Fibroblast of skin of right quadriceps (primary cell): Measurements from ENCODE around the gene TRIM31.
A peak's percentile ranks its signal among the peaks of the same experiment; 100 is the strongest.

Source experiments
- DNase-seq: peaks from one replicate; pipeline ENCODE4 v3.0.0-alpha.2; 2013

TRIM31 gene

GRCh38 chr6:30112402-30112994 is 392 bp downstream of the TRIM31 start:
- no peak for DNase-seq

DNA sequence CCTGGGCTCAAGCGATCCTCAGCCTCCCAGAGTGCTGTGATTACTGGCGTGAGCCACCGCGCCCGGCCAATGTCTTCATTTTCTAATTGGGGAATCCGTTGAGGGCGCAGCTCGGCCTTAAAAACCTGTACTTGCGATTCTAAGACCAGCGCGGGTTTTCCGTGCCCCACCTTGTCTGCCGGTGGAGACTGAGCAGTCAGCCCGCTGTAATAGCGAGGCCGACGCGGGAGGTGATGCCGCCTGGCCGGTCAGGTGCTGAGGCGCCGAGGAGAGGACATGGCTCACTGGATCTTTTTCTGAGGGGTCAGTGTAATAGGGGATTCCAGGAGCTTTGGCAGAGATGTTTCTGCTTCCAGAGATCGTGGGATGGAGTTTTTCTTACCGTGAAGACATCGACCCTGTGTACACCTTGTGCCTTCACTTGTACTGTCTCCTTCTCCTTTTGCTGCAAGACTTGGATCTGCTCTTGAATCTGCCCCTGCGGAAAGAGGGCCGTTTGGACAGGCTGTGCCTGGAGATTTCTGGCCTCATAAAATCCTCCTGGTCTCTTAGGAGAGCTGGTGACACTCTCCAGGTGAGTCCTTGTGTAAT is 1.5 kb downstream of the TRIM31 start:
- no peak for DNase-seq

- DNase-seq: no peak
These were observed 8.2 kb downstream of the TRIM31 start for GRCh38 chr6:30104661-30105060.

DNA sequence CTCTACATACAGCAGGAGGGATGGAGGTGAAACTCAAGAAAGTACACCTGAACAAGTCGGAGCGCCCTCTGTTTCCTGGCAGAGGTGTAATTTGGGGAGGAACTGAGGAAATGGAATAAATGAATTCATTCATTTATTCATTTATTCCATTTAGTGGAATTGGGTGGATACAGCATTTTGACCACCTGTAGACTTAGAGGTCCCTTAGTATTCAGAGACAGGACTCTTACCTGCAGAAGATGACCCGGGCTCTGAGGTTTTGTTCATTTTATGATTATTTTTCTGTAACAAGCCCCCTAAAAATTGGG is 9.1 kb downstream of the TRIM31 start:
- DNase-seq: no peak

DNA sequence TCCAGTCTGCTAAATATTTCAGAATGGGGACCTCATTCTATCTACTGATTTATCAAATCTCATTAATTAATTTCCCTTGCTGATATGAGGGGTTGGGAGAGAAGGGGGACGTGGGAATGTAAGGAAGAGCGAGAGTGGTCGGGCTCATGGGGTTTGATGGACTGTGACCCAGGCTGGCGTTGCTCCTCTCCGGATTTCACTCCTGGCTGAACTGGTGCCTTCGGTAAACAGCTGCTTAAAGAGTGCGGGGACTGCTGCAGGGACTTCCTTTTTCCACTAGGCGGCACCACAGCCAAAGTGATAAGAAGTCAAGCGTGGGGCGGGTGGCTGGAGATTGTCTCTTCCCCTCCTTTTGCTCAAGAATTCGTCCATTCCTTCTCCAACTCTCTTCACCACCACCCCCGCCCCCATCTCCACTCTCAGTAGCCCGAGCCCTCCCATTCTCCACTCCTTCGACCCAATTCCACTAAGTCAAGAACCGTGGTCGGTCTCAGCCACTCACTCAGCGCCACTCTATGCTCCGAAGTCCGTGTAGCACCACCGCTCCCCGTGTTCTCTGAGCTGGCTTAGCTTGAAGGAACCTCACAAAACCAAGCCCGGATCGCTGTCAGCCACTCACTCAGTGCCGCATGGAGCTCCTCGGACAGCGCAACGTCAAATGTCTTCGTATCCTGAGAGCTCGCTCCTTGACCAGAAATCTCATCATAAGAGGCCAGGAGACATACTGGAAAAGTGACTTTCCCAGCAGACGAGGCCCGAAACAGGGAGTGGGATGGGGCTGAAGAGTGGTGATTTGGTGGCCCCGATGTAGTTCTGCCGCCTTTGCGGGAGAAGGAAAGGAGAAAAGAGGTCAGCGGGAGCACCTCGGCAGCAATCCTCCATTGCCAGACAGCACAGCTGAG is 9.7 kb downstream of the TRIM31 start:
- DNase-seq: peak; percentile 85

- DNase-seq: peak; percentile 67
These were observed 10.4 kb downstream of the TRIM31 start for GRCh38 chr6:30102414-30102969.

DNA sequence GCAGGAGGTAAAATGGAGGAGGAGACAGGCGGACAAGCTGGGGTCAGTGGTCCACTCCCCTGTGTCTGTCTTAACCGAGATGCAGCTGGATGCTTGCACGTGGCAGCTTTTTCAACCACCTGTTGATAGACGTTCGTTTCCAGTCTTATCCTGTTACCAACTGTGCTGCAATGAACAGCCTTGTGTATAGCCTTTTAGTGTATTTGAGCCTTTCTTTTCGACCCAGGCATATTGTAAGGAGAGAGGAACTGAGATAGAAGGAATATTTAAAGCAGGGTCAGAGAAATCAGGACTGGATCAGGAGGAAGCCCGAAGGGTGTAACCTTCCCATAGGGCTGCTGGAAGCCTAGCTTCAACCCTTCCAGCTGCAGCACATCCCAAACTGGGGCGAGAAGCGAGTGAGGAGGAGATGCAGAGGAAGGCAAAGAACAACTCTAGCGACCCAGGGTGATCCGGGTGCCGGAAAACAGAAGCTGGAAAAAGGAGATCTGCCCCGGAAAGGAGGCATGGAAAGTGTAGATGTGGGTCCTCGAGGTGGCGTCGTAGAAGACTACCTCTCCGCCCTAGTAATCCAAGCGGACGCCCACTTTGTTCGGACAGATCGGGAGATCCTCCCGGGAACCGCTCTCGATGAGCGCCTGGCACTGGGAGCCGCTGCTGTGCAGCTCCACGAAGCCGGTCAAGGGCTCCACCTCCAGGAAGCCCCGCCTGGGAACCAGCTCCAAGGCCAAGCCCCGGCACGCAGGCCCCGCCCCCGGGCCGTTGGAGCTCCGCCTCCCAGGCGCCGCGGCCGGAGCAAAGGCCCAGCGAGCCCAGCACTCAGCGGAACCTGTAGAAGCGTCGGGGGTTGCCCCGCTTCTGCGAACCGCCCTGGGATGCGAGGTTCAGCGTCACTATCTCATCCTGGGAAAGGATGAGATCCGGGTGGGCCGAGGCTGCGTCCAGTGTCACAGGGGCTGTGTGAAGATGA is 11.2 kb downstream of the TRIM31 start:
- DNase-seq: peak; percentile 81

DNA sequence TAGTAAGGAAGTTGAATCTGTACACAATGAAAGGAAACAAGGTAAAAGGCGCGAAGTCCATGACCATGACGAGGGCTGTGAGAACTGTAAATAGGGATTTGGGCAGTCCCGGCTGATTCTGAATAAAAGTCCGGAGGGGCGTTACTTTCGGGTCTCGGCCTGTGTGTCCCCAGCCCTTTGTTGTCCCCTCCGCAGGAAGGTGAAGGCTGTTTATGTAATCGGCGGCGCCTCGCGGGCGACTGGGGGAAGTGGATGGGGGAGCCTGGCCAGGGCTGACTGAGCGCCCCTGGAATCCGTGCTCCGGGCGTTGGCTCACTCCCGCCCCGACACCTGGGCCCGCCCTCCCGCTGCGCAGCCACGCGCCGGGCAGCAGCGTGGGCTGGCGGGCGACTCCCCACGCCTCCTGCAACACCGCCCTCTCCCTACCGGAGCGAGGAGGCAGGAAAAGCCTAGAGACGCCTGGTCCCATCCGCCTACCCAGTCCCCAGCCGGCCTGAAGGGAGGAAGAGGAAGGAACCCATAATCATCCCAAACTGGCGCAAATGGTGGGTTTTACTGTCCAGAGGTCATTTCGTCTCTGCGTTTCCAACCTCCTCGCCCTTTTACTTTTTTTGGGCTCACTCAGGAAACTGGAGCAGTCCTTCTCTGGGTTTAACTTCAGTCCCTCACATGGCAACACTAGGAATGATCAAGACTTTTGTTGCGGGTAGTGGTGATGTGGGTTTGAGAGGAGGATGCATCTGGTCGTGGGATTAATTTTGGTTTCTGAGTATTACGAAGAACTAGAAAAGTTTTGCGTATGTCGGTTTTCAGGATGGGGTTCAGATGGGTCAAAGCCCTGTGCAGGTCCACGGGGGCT is 12.1 kb downstream of the TRIM31 start:
- no peak for DNase-seq

GRCh38 chr6:30100154-30100553 is 12.7 kb downstream of the TRIM31 start:
- no peak for DNase-seq

- no peak for DNase-seq
These were observed 14.8 kb downstream of the TRIM31 start for GRCh38 chr6:30097902-30098768.

GRCh38 chr6:30096829-30097228 is 16.1 kb downstream of the TRIM31 start:
- DNase-seq: no peak

DNA sequence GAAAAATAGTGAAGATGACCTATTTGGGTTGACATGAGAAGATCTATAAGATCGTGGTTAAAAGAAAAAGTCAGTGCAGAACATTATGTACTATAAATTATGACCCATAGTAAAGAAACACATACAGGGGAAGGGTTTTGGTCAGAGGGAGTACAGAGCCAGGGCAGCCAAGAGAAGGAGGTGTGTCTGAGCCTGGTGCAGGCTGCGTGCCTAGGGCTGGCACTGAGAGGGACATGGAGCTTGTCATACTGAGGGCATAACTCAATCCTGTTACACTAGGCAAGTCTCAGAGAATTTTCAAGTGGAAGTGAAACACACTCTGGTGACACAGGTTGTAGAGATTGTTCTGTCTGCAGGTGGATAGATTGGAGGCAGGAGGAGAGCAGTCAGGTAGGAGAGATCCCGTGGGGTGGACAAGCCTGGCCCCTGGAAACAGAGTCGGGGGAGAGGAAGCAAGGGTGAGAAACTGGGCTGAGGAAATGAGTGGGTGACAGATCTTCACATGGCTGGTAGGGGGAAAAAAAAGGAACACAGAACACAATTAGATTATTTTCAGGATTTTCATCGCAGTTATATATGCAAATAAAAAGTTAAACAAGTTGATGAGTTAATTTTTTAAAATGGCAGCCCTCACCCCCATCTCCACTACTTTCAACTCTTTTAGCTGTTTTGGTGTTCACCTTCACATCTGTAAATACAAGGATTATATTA is 18.8 kb downstream of the TRIM31 start:
- no peak for DNase-seq

DNA sequence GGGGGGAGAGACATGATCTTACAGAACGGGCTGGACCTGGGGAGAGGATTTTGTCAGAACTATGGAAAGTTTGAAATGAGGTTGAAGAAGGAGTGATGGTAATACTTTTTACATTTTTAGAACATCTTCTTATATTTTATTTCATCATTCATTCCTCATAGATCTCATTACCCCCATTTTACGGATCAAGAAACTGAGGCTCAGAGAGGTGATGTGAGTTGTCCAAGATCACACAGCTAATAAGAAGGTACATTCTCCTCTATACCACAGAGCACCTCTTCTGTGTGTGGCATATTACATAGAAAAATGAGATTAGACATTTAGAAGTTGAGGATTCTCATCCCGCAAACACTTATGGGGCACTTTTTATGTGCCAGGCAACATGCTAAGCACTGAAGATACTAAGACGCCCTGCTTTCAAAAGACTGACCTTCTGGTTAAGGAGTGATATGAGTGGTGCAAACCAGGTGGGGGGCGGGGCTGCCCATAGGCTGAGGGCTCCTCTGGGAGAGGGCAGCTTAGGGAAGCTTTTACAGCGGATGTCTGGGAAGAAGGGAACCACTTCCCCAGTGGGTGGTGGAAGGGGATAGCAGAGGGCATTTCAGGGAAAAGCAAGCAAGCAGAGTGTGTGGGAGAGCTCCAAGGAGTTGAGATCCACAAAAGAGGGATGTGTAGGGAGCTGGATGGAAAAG is 19.9 kb downstream of the TRIM31 start:
- no peak for DNase-seq

GRCh38 chr6:30091577-30092381 is 21.1 kb downstream of the TRIM31 start:
- peak; percentile 50 for DNase-seq

DNA sequence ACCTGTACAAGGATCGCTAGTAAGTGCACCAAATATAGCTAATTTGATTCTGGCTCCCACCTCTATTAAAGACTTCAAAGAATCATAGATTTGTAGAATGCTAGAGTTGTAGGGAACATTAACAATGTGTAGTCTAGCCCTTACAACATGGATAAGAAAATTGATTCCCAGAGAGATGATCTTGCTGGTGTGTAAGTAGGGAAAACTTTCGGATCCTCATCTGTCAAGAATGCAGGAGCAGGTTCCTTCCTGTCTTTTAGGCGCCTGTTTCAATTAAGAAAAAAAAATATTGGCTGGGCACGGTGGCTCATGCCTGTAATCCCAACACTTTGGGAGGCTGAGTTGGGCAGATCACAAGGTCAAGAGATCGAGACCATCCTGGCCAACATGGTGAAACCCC is 25.0 kb downstream of the TRIM31 start:
- no peak for DNase-seq

- no peak for DNase-seq
These were observed 35.7 kb downstream of the TRIM31 start for GRCh38 chr6:30077218-30077617.

- no peak for DNase-seq
These were observed 36.8 kb downstream of the TRIM31 start for GRCh38 chr6:30075790-30076732.
